HG03175 (cell line): ENCODE data around the gene OIP5.
"Not testable (repeated sequence)": the region's sequence is repeated elsewhere in the genome, so short reads cannot be mapped to it uniquely, and the experiment has no call there.

Experiments
- ATAC-seq: cut with Tn5 transposase; IDR thresholded peaks from one replicate; pipeline ENCODE4 v1.9.1; 2021; ENCODE audit warnings: mild to moderate bottlenecking, moderate library complexity; ENCODE audit not compliant: unreplicated experiment

OIP5 gene

DNA sequence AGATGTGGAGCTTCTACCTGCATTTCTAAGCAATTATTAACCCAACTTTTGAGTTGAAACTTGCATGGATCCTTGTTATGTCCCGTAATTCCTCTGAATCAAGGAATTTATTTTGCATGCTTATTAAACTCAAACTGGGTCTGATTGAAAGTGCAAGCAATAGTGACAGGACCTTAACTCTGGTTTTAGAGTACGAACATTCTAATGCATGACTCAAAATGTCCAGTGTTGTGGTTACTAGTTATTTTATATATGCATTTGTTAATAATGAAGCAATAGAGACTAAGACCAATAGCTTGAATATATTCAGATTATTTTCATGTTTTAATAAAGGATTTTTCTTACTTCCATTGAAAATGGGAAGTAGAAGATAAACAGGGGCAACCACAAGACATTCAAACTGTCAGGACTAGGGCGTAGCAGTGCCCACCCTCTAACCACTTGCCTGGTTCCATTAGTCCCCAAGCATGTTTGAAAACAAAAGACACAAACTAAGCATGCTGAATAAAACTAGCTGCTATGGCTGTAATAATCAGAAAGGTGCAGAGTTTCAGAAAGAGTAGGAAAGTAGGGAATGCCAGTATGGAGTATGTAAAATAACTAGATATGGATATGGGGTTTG is 28.1 kb downstream of the OIP5 start:
- ATAC-seq = no peak

DNA sequence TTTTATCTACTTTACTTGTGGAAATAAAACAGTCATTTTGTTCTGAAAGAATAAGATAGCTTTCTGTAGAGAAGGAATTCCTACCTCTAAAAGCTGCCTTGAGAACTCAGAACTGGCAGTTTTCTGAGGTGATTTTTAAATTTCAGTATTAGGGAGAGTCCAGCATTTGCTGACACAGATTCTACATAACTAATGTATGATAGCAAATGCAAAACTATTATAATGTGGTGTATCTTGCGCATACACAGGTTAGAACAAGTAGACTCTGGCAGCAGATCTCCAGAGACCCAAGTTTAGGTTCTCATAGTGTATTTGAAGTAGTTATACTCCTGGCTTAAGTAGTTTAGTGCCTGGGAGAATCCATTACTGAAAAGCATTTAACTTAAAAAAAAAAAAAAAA is 30.8 kb downstream of the OIP5 start:
- no peak for ATAC-seq

DNA sequence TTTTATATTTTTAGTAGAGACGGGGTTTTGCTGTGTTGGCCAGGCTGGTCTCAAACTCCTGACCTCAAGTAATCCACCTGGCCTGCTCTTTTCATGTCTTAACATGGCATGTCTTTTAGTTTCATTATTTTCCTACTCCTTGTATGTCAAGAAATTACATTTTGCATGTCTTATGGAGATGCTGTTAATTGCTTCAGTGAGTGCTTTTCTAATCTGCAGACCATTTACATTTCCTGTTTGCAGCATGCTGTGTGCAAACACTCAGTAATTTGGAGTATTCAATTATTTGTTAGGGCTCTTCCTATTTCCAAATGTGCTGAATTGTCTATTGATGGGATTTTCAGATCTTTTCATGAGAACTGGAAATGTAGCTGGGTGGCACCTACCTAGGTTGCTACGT is 31.3 kb downstream of the OIP5 start:
- ATAC-seq = not testable (repeated sequence)

DNA sequence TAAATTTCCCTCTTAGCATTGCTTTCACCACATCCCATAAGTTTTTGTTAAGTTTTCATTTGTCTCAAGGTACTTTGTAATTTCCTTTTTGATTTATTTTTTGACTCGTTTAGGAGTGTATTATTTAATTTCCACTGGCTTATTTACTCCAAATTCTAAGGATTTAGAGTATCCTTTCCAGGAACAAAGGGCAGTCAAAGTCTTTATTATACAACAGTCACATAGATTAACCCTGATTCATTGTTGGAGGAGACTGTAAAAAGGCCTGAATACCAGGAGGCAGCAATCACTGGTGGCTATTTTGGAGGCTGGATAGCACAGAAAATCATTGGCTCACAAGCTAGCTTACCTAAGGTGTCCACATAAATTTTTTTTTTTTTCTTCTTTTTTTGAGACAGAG is 39.9 kb downstream of the OIP5 start:
- ATAC-seq = no peak

DNA sequence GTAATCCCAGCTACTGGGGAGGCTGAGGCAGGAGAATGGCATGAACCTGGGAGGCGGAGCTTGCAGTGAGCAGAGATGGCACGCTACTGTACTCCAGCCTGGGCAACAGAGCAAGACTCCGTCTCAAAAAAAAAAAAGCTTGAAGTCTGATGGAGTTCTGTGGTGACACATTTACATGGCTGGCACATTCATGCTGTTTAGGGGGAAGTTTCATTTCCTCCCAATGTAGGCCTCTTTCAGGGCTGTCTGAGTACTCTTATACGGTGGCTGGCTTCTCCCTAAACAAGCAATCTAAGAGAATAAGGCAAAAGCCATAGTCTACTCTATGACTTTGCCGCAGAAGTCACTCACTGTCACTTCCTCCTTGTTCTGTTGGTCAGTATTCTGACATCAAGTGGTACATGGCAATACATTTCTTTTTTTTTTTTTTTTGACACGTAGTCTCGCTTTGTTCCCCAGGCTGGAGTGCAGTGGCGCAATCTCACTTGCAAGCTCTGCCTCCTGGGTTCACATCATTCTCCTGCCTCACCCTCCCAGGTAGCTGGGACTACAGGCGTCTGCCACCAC is 41.2 kb downstream of the OIP5 start:
- peak; percentile 71 for ATAC-seq

DNA sequence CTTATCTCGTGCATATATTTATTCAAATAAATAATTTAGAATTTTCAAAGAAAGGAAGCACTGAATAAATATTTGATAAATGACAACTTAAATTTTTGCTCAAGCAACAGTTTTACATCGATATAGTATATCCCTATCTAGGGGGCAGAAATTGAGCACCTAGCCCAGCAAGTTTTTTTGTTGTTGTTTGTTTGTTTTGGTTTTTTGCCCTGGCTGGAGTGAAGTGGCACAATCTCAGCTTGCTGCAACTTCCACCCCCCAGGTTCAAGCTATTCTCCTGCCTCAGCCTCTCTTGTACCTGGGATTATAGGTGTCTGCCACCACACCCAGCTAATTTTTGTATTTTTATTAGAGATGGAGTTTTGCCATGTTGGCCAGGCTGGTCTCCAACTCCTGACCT is 42.4 kb downstream of the OIP5 start:
- ATAC-seq = no peak

DNA sequence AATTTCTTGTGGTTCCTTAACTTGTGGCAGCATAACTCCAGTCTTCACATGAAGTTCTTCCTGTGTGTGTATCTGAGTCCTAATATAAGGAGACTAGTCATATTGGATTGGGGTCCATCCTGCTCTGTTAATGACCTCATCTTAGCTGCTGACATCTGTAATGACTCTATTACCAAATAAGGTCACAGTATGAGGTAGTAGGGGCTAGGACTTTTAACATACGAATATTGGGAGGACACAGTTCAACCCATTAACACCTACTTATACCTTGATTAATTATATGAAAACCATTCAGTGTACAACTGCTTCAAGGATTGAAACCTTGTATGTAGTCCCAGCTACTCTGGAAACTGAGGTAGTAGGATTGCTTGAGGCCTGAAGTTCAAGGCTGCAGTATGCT is 43.9 kb downstream of the OIP5 start:
- no peak for ATAC-seq

DNA sequence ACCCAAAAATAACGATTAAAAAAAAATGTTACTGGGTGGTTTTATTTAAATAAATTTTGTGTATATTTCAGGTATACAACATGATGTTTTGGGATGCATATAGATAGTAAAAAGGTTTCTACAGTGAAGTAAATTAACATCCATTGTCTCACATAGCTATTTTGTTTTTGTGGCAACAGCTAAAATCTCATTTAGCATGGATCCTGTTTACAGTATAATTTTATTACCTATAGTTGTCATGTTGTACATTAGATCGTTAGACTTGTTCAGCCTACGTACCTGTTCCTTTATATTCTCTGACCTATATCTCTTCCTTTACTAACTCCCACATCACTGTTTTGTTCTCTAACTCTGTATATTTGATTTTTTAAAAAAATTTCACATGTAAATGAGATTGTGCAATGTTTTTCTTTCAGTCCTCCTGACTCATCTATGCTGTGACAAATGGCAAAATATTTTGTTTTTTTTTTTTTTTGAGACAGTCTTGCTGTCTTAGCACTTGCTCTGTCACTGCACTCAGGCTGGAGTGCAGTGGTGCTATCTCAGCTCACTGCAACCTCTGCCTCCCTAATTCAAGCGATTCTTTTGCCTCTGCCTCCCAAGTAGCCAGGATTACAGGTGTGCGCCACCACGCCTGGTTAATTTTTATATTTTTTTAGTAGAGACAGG is 45.6 kb downstream of the OIP5 start:
- no peak for ATAC-seq

DNA sequence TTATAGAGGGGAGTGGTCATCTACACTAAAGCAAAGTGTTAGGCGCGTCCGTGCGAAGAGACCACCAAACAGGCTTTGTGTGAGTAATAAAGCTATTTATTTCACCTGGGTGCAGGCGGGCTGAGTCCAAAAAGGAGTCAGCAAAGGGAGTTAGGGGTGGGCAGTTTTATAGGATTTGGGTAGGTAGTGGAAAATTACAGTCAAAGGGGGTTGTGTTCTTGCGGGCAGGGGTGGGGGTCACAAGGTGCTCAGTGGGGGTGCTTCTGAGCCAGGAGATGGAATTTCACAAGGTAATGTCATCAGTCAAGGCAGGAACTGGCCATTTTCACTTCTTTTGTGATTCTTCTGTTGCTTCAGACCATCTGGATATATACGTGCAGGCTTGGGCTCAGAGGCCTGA is 47.1 kb downstream of the OIP5 start:
- no peak for ATAC-seq

DNA sequence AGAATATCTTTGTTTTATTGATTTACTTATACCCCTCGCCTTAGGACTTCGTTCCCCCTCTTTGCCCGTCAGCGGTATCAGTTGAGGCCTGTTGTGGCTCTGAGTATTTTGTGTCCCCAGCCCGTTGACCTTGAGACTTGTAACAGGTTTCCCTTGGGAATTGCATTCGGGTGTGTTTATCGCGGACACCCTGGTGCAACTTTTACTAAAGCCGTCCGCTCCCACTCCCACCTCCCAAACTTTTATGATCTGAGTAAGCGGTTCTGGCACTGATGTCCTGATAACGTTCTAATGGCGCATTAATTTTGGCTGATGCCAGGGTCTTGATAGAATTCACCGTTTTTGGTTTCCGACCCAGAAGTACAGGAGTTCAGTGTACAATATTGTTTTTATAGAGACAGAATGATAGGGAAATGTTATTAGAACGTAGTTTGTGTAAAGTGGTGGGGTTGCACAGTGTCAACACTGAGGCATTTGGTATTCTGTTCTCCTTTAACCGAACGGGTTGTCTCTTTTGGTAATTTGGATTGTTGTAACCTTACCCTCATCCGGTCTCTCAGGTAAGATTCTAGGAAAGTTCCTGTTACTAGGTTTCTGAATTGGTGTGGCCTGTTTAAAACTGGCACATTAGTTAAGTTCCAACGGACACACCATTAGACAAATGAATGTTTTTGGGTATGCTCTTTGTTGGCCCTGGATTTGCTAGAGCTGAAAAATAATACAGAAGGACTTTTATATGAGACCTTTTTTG is 47.8 kb downstream of the OIP5 start:
- no peak for ATAC-seq

DNA sequence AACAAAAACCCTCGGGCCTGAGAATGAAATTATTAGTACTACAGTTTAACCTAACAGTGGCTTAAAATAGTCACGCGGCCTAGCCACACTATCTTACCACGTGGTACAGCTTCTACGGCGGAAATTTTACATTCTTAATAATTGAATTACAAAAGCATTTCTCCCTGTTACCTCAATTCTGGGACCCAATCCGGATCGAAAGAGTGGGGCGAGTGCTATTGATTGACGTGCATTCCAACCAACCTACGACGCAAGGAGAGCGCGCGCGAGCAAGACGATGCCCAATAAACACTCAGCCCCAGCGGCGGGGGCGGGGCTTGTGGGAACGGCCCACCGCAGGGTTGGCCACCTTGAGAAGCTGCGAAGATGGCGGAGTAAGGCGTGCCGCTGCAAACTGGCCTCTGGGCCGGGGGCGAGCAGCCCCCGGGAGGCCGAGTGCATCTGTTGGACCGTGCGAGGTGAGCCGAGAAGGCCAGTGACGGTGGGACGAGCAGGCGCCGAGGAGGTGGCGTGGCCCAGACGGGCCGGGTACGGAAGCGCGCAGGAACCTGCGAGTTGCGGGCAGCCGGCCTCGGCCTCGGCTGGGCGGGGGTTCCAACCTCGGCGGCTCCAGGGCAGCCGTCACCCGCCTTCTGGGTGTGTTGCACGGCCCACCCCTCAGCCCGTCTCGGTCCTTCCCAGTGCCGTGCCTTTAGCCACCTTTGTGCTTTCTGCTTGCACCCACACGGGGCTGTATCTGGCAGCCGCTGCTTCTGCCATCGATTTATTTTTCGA is 48.6 kb downstream of the OIP5 start:
- ATAC-seq = peak; percentile 97

DNA sequence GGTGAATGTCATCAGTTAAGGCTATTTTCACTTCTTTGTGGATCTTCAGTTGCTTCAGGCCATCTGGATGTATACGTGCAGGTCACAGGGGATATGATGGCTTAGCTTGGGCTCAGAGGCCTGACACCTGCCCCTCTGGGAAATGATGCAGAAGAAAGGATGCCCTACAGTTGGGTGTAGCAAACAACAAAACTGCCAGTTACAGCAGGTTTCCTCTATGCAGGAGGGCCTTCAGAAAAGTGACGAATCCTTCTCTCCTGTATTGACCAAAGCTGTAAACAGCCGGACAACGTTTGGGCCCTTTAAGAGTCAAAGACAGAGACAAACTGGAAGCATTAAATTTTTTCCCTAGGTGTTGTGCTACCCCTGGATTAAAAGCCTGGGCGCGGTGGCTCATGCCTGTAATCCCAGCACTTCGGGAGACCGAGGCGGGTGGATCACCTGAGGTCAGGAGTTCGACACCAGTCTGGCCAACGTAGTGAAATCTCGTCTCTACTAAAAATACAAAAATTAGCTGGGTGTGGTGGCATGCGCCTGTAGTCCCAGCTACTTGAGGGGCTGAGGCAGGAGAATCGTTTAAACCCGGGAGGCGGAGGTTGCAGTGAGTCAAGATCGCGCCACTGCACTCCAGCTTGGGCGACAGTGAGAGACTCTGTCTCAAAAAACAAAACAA is 49.3 kb downstream of the OIP5 start:
- ATAC-seq = not testable (repeated sequence)

DNA sequence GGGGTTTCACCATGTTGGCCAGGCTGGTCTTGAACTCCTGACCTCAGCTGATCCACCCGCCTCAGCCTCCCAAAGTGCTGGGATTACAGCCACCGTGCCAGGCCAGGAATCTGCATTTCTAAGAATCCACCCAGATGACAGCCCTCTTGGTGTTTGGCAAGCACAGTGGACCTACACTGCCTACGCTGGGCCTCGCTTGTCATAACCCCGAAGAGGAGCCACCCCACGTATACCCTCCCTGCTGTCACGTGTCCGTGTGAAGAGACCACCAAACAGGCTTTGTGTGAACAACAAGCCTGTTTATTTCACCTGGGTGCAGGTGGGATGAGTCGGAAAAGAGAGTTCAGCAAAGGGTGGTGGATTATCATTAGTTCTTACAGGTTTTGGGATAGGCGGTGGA is 50.0 kb downstream of the OIP5 start:
- not testable (repeated sequence) for ATAC-seq

DNA sequence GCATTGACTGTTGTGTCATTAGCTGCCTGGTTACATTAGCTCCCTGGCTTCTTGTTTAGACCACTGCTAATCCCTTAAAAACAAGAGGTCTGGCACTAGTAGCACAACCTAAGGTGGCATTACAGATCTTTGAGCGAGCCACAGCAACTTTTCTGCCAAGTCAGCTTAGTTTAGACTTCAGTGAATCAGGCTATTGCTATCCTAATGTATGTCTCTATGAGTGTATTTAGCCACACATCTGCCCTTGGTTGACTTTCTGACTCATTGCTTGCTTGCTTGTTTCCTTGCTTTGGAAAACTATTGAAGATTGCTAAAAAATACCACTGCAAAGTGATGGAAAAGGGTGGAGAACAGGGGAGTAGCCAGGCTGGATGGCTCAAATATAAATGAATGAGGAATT is 51.2 kb downstream of the OIP5 start:
- no peak for ATAC-seq

DNA sequence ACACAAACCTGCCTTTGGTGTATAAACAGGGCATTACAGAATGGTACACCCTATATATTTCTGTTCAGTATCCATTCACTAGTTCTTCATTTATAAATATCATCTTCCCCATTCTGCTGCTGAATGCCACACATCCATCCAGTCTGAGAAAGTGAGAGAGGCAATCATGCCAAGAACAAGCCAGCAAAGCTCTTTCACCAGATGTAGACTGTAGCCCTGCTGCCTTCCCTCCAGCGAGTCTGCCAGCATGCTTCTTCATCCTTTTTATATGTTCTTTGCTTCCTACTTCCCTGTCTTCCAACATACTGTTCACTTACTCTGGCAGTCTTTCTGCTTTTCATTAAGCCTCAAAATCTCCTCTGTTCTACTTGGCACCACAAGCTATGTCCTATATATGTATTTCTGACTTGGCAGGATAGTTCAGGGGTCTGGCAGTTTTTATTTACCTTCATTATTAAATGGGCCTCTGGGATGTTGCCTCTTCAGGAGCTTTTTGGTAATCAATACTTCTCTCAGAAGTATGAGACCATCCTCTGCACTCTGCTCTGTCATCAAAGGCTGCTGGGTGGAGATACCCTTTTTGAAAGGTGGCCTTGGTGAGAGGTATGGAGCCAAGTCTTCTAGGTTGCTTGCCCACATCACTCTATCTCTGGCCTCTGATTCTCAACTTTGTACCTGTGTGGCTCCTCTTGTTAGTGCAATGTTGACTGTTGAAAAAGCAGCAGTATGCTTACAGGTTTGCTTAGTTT is 52.7 kb downstream of the OIP5 start:
- no peak for ATAC-seq

DNA sequence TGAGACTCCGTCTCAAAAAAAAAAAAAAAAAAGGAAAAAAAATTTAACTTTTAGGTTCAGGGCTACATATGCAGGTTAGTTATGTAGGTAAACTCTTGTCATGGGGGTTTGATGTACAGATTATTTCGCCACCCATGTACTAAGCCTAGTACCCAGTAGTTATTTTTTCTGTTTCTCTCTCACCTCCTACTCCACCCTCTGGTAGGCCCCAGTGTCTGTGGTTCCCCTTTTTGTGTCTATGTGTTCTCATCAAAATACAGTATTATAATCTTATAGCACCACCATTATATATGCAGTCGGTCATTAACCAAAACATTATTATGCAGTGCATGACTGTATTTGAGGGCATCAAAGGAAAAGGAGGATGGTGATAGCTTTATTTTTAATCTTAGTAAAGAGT is 54.1 kb downstream of the OIP5 start:
- ATAC-seq = no peak

DNA sequence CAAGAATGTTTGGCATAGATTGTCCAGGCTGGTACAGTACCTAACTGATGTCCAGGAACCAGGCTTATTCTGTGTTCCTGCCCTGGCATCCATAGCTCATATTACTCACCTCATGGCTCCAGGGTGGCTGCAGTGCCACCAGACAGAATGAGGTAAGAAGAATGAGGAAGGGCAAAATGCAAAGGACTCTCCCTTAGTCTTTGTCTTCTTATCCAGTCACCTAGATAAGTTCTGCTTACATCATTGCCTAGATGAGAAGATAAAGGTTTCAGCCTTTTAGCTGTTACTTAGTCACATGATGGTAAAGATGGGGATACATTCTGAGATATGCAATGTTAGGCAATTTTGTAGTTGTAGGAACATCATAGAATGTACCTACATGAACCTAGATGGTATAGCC is 55.6 kb downstream of the OIP5 start:
- ATAC-seq = no peak

DNA sequence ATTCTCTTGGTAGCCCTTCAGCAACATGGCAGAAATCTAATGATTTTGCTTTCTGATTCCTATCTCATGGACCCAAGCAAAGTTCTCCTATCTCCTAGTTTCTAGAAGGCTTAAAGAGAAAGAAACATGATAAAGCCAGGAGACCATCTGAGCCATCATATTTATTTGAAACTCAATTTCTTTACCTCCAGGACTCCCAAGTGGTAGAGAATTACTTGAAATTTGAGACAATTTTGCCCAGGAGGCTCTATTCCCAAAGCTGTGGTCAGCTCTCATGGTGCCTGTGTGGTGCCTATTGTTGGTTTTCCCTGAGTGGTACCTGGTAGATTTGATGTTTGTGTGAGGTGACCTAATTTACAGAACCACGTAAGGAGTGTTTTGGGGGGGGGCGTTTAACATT is 62.5 kb downstream of the OIP5 start:
- no peak for ATAC-seq

DNA sequence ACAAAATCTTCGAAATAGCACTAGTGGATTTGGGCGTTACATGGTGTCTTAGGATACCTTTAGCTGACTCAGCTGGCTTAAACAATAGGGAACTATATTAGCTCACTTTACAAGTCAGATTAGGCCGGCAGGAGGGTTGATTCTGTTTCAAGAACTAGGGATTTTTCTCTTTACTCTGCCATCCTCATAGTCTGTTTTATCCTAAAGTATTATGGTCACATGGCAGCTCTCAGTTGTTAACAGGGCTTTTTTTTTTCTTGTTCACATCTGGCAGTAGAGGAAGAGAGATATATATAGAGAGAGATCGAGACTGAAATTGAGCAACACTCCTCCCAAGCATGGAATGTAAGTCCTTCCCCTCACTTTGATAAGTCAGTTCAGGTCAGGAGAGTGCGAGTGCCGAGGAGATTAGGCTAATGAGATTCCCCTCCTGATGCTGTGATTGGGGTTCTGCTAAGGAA is 68.5 kb downstream of the OIP5 start:
- no peak for ATAC-seq

DNA sequence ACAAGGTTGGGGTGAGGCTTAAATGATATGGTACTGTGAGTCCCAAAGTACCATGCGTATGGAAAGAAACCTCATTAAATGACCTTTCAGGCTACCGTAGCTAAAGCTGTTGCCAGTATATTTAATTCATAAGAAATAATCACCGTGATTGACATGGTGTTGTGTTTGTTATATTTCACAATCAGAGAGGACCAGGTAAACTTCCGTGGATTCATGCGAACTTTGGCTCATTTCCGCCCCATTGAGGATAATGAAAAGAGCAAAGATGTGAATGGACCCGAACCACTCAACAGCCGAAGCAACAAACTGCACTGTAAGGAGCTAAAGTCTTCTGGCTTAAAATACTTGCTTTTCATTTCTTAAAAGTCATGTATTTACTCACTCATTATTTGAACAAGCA is 69.8 kb downstream of the OIP5 start:
- no peak for ATAC-seq
